ENCODE data around the gene CCT8L2.
"Not testable (repeated sequence)": the region's sequence is repeated elsewhere in the genome, so short reads cannot be mapped to it uniquely, and the experiment has no call there.

Gene CCT8L2

GRCh38 chr22:16563555-16564520, 28.8 kb downstream of the CCT8L2 start:
- no peaks in the 10 kb centered on the region for H4K20me1 ChIP-seq (ENCODE audit: insufficient read depth, low read length)
- no peak overlapping the region for H3K27ac ChIP-seq (ENCODE audit: low read length)
- no peaks in the 10 kb centered on the region for H3K9me3 ChIP-seq (ENCODE audit: insufficient read depth, low read length)
- no peak for TF ChIP-seq EZH2phosphoT487 (IDR thresholded peaks at IDR 0.05; ENCODE audit: low read depth)
- no peak for TF ChIP-seq CTCF (IDR thresholded peaks at IDR 0.05; ENCODE audit: low read depth, low read length)
- H3K27me3 ChIP-seq (ENCODE audit: low read depth, low read length) = no peaks in the 10 kb centered on the region
- no peak overlapping the region for H3K4me2 ChIP-seq (ENCODE audit: low read length)
- H3K9ac ChIP-seq (ENCODE audit: low read length) = no peak overlapping the region
- no peaks in the 10 kb centered on the region for H3K79me2 ChIP-seq (ENCODE audit: low read length)
- H3K4me1 ChIP-seq (ENCODE audit: low read length) = no peaks in the 10 kb centered on the region
- no peaks in the 10 kb centered on the region for H3K36me3 ChIP-seq (replicated peaks; ENCODE audit: low read depth, low read length)
- no peak overlapping the region for H2AFZ ChIP-seq (ENCODE audit: low read depth, low read length)
- no peak overlapping the region for H3K4me3 ChIP-seq (ENCODE audit: low read length)

- H3K4me1 ChIP-seq (ENCODE audit: low read length) = no peaks in the 10 kb centered on the region
Measured at GRCh38 chr22:16562711-16563554, 29.7 kb downstream of the CCT8L2 start.

GRCh38 chr22:16561093-16561658, 31.4 kb downstream of the CCT8L2 start:
- not testable (repeated sequence) for H3K9me3 ChIP-seq (ENCODE audit: insufficient read depth, low read length); H3K4me1 ChIP-seq (ENCODE audit: low read length); H3K9ac ChIP-seq (ENCODE audit: low read length); H3K27ac ChIP-seq (ENCODE audit: low read length); H3K79me2 ChIP-seq (ENCODE audit: low read length); H3K4me3 ChIP-seq (ENCODE audit: low read length); H3K4me2 ChIP-seq (ENCODE audit: low read length); H3K36me3 ChIP-seq (replicated peaks; ENCODE audit: low read depth, low read length); H2AFZ ChIP-seq (ENCODE audit: low read depth, low read length); H3K27me3 ChIP-seq (ENCODE audit: low read depth, low read length); H4K20me1 ChIP-seq (ENCODE audit: insufficient read depth, low read length)

More at GRCh38 chr22:16562711-16563554, 29.7 kb downstream of the CCT8L2 start:
- TF ChIP-seq EZH2phosphoT487 (IDR thresholded peaks at IDR 0.05; ENCODE audit: low read depth) (no peak), CTCF (IDR thresholded peaks at IDR 0.05; ENCODE audit: low read depth, low read length) (no peak)
- H3K9me3 ChIP-seq (ENCODE audit: insufficient read depth, low read length) = no peaks in the 10 kb centered on the region
- H3K27me3 ChIP-seq (ENCODE audit: low read depth, low read length) = no peaks in the 10 kb centered on the region
- H3K9ac ChIP-seq (ENCODE audit: low read length) = no peak overlapping the region
- H4K20me1 ChIP-seq (ENCODE audit: insufficient read depth, low read length) = no peaks in the 10 kb centered on the region
- H3K4me3 ChIP-seq (ENCODE audit: low read length) = no peak overlapping the region
- no peak overlapping the region for H2AFZ ChIP-seq (ENCODE audit: low read depth, low read length)
- H3K27ac ChIP-seq (ENCODE audit: low read length) = no peak overlapping the region
- no peaks in the 10 kb centered on the region for H3K36me3 ChIP-seq (replicated peaks; ENCODE audit: low read depth, low read length)
- H3K79me2 ChIP-seq (ENCODE audit: low read length) = no peaks in the 10 kb centered on the region
- H3K4me2 ChIP-seq (ENCODE audit: low read length) = no peak overlapping the region

GRCh38 chr22:16560651-16561050, 32.0 kb downstream of the CCT8L2 start:
- H2AFZ ChIP-seq (ENCODE audit: low read depth, low read length); H3K79me2 ChIP-seq (ENCODE audit: low read length); H3K27me3 ChIP-seq (ENCODE audit: low read depth, low read length); H3K9me3 ChIP-seq (ENCODE audit: insufficient read depth, low read length); H3K27ac ChIP-seq (ENCODE audit: low read length); H3K4me1 ChIP-seq (ENCODE audit: low read length); H3K9ac ChIP-seq (ENCODE audit: low read length); H3K4me2 ChIP-seq (ENCODE audit: low read length); H3K4me3 ChIP-seq (ENCODE audit: low read length); H4K20me1 ChIP-seq (ENCODE audit: insufficient read depth, low read length); H3K36me3 ChIP-seq (replicated peaks; ENCODE audit: low read depth, low read length): not testable (repeated sequence)

GRCh38 chr22:16559996-16560395, 32.6 kb downstream of the CCT8L2 start:
- H2AFZ ChIP-seq (ENCODE audit: low read depth, low read length); H3K27ac ChIP-seq (ENCODE audit: low read length); H4K20me1 ChIP-seq (ENCODE audit: insufficient read depth, low read length); H3K79me2 ChIP-seq (ENCODE audit: low read length); H3K9me3 ChIP-seq (ENCODE audit: insufficient read depth, low read length); H3K36me3 ChIP-seq (replicated peaks; ENCODE audit: low read depth, low read length); H3K4me1 ChIP-seq (ENCODE audit: low read length); H3K4me2 ChIP-seq (ENCODE audit: low read length); H3K4me3 ChIP-seq (ENCODE audit: low read length); H3K27me3 ChIP-seq (ENCODE audit: low read depth, low read length); H3K9ac ChIP-seq (ENCODE audit: low read length): not testable (repeated sequence)
